Epidermal melanocyte (primary cell): ENCODE measurements around the gene CA7.

Experiments
- DNase-seq: peaks from one replicate; pipeline ENCODE4 v3.0.0; 2011; ENCODE audit warnings: low spot score; ENCODE audit not compliant: insufficient read length

Gene CA7

GRCh38 chr16:66872943-66873684 lies 28.9 kb downstream of the CA7 start:
- peak; percentile 80 for DNase-seq

DNA sequence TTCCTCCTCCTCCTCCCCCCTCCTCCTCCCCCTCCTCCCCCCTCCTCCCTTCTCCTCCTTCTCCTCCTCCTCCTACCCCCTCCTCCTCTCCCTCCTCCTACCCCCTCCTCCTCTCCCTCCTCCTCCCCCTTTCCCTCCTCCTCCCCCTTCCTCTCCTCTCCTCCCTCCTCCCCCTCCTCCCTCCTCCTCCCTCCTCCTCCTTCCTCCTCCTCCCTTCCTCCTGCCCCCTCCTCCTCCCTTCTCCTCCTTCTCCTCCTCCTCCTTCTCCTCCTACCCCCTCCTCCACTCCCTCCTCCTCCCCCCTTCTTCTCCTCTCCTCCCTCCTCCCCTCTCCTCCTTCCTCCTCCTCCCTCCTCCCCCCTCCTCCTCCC lies 29.5 kb downstream of the CA7 start:
- no peak for DNase-seq

DNA sequence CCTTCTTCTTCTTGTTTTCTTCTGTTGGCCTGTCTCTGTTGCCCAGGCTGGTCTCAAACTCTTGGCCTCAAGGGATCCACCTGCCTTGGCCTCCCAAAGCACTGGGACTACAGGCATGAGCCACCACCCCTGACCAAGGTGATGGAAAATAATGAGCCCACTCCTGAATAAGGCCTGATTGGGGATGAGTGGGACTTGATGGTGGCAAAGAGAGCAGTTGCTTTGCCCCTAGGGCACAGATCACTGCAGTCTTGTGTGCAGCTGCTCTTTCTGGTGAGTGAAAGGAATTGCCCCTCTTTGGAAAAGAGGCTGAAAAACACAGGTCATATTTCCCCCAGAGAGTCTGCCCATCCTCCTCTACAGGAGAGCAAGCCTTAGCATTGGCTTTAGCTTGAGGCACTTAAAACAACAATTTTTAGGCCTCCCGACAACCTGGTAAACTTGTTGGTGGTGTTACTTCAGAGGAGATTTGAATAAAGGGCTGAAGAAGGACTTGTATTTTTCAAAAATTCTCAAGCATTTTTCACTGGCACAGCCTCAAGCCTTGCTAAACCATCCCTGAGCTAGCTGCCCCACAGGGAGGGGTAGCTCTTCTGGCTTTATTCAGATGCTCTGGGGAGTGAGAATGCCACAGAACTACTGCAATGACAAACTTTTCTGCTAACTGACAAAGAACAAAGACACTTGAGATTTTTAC lies 30.0 kb downstream of the CA7 start:
- no peak for DNase-seq

DNA sequence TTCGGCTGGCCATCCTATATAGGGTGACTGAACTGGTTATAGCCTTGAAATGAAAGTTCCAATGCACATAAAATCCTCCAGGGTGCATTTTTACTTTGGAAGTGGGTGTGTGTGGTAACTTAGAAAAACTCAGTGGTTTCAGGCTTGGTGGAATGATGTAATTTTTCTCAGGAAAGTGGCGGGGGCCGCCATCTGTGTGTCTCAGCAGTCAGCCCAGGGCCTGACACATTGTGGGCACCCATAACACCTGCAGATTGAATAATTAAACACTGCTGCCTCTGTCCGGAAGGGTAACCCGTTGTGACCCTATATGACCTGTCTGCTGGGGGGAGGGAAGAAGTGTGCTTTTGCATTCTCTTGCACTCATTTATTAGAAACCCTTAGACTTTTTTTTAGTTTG lies 33.9 kb downstream of the CA7 start:
- DNase-seq = no peak

GRCh38 chr16:66880288-66881013 lies 36.2 kb downstream of the CA7 start, which contains the start of gene PDP2:
Gene PDP2, plus strand, starts transcription at chr16:66880515. Its CDS starts 3,770 bp downstream, at chr16:66884285.
- DNase-seq = peak; percentile 63

- DNase-seq = no peak
Measured at GRCh38 chr16:66881014-66881417, 36.8 kb downstream of the CA7 start.

- no peak for DNase-seq
Measured at GRCh38 chr16:66881560-66881959, 37.3 kb downstream of the CA7 start.

- no peak for DNase-seq
Measured at GRCh38 chr16:66881964-66882508, 37.8 kb downstream of the CA7 start.

- no peak for DNase-seq
Measured at GRCh38 chr16:66882702-66883101, 38.5 kb downstream of the CA7 start.

DNA sequence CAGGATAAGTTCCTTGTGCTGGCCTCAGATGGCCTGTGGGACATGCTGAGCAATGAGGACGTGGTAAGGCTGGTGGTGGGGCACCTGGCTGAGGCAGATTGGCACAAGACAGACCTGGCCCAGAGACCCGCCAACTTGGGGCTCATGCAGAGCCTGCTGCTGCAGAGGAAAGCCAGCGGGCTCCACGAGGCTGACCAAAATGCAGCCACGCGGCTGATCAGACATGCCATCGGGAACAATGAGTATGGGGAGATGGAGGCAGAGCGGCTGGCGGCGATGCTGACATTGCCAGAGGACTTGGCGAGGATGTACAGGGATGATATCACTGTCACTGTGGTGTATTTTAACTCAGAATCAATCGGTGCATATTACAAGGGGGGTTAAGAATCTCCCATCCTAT lies 41.3 kb downstream of the CA7 start:
- no peak for DNase-seq

GRCh38 chr16:66886321-66886720 lies 42.1 kb downstream of the CA7 start:
- DNase-seq = no peak

GRCh38 chr16:66886914-66887313 lies 42.7 kb downstream of the CA7 start:
- no peak for DNase-seq

DNA sequence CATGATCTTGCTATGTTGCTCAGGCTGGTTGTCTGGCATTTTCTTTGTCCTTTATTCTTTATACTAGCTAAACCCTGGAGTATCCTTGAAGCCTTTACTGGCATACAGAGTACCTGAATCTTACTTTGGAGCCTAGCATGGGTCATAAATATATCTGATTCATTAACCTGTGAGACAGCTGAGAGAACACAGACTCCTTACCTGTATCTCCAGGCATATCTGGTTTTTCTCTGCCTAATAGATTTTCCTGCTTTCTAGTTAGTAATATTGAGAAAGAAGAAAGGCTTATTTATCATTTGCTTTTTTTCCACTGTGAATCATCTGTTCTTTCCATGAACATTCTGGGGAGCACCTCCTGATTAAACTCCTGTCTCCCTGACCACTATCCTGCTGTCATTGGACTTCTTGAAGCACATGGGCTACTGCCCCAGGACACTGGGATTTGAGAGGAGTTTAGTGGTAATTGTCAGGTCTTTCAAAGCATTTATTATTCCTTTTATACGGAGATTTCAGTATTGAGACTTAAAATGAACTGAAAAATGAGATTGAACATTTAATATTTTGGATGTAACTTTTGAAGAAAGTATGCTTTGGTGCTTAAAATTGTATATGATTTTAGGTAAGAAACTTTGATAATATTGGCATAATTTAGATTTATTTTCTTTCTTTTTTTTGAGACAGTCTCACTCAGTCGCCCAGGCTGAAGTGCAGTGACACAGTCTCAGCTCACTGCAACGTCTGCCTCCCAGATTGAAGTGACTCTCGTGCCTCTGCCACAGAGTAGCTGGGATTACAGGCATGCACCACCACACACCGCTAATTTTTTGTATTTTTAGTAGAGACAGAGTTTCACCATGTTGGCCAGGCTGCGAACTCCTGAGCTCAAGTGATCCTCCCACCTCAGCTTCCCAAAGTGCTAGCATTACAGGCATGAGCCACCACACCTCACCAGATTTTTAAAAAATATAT lies 44.7 kb downstream of the CA7 start:
- DNase-seq = no peak

DNA sequence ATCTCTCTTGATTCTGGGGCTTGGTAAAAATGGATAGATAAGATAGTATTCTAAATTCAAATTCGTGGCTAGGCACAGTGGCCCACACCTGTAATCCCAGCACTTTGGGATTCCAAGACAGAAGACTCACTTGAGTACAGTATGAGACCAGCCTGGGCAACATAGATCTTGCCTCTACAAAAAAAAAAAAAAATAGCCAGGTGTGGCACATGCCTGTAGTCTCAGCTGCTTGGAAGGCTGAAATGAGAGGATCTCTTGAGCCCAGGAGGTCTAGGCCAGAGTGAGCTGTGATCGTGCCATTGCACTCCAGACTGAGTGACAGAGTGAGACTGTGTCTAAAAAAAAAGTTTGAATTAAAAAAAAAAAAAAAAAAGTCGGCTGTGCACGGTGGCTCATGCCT lies 45.4 kb downstream of the CA7 start:
- no peak for DNase-seq

DNA sequence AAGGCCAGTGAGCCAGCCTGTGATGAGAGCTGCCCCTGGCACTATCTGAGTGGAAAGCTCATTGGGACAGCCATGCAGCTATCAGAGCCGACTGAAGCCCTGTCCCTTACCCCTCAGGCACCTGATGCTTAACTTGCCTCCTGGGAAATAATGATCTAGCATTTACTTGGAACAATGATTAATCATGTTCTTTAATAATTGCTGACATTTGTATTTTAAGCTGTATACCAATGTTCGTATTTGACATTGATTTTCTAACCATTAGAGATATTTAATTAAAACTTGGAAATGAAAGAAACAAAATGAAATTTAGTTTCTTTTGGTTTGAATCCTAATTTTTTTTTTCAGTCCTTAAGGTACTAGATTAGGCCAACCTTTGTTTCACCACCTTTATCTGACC lies 46.6 kb downstream of the CA7 start:
- DNase-seq = no peak

- no peak for DNase-seq
Measured at GRCh38 chr16:66891360-66891759, 47.1 kb downstream of the CA7 start.

GRCh38 chr16:66891797-66892196 lies 47.6 kb downstream of the CA7 start:
- no peak for DNase-seq

- no peak for DNase-seq
Measured at GRCh38 chr16:66894055-66894454, 49.8 kb downstream of the CA7 start.

GRCh38 chr16:66894948-66895688 lies 50.9 kb downstream of the CA7 start:
- no peak for DNase-seq

DNA sequence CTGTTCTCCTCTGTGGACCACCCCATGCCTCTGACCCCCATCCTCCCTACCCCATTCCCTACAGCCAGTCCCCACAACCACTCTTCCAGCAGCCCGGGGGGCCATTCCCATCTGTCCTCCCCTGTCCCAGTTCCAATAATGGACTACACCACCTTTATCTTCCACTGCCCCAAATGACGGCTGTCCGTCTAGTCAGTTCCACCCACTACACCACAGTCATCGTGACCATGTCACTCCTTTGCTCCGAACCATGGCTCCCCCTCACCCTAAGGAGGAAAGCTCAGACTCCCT lies 51.4 kb downstream of the CA7 start:
- no peak for DNase-seq
